DOHH2 (cell line): ENCODE data around the gene AGBL1.

Experiments
- H3F3A ChIP-seq: fragments of 200-600 bp; sonication (generic), shearing (Covaris generic); 2 replicates; pipeline ENCODE4 v1.6.0; 2016; ENCODE audit warnings: antibody characterized with exemption, mild to moderate bottlenecking; ENCODE audit not compliant: control insufficient read depth, insufficient read depth
- H3K27ac ChIP-seq: fragments of 200-600 bp; sonication (generic); 2 replicates; pipeline ENCODE4 v1.5.1; 2014; ENCODE audit warnings: low read depth, mild to moderate bottlenecking, low read length, moderate library complexity
- H3K27me3 ChIP-seq: fragments of 200-600 bp; sonication (generic); 2 replicates; pipeline ENCODE4 v1.6.1; 2014; ENCODE audit warnings: mild to moderate bottlenecking, low read length, mixed read lengths; ENCODE audit not compliant: control insufficient read depth
- H3K36me3 ChIP-seq: fragments of 200-600 bp; sonication (generic); 2 replicates; pipeline ENCODE4 v1.6.1; 2014; ENCODE audit warnings: mild to moderate bottlenecking, low read length, moderate library complexity, mixed read lengths; ENCODE audit not compliant: control insufficient read depth
- H3K4me1 ChIP-seq: fragments of 200-600 bp; sonication (generic); 2 replicates; pipeline ENCODE4 v1.6.1; 2014; ENCODE audit warnings: mild to moderate bottlenecking, low read length, mixed read lengths; ENCODE audit not compliant: control insufficient read depth
- H3K4me2 ChIP-seq: fragments of 200-600 bp; sonication (generic); 2 replicates; pipeline ENCODE4 v1.6.0; 2014; ENCODE audit warnings: mild to moderate bottlenecking, low read length, moderate library complexity
- H3K4me3 ChIP-seq: fragments of 200-600 bp; sonication (generic); 2 replicates; pipeline ENCODE4 v1.5.1; 2014; ENCODE audit warnings: mild to moderate bottlenecking, low read length, mixed read lengths
- H3K79me2 ChIP-seq: fragments of 200-600 bp; sonication (generic); 2 replicates; pipeline ENCODE4 v1.6.1; 2014; ENCODE audit warnings: mild to moderate bottlenecking, low read length, mixed read lengths; ENCODE audit not compliant: control insufficient read depth
- H3K9me2 ChIP-seq: fragments of 200-600 bp; sonication (generic); replicated peaks from 2 replicates; pipeline ENCODE4 v1.6.1; 2014; ENCODE audit warnings: mild to moderate bottlenecking, low read length, mixed read lengths; ENCODE audit not compliant: control insufficient read depth
- H3K9me3 ChIP-seq: fragments of 200-600 bp; sonication (generic); 2 replicates; pipeline ENCODE4 v1.6.1; 2014; ENCODE audit warnings: antibody characterized with exemption, low read length, mixed read lengths; ENCODE audit not compliant: control insufficient read depth, insufficient read depth
- H4K20me1 ChIP-seq: fragments of 200-600 bp; sonication (generic); 2 replicates; pipeline ENCODE4 v1.6.0; 2014; ENCODE audit warnings: low read depth, mild to moderate bottlenecking, antibody characterized with exemption, low read length, moderate library complexity; ENCODE audit not compliant: control insufficient read depth, insufficient read depth
- CTCF ChIP-seq: fragments of 200-600 bp; sonication (generic); IDR thresholded peaks from one replicate; pipeline ENCODE4 v1.5.1; 2014; ENCODE audit warnings: antibody characterized with exemption, mild to moderate bottlenecking, low read depth, low read length; ENCODE audit not compliant: poor library complexity, severe bottlenecking
- EZH2phosphoT487 ChIP-seq: fragments of 200-600 bp; sonication (generic); IDR thresholded peaks from 2 replicates; pipeline ENCODE4 v1.6.1; 2017; ENCODE audit warnings: borderline replicate concordance, mild to moderate bottlenecking, antibody characterized with exemption, low read length, moderate library complexity, mixed read lengths

Gene AGBL1

GRCh38 chr15:86157606-86158293, 78.1 kb downstream of the AGBL1 start:
- no peaks in the 10 kb centered on the region for H3K9me3 ChIP-seq
- no peak overlapping the region for H3K4me2 ChIP-seq
- H3K9me2 ChIP-seq, result no peaks in the 10 kb centered on the region
- no peaks in the 10 kb centered on the region for H3K36me3 ChIP-seq
- no peaks in the 10 kb centered on the region for H3K4me1 ChIP-seq
- no peaks in the 10 kb centered on the region for H3K27me3 ChIP-seq
- TF ChIP-seq CTCF (no peak), EZH2phosphoT487 (no peak)
- no peak overlapping the region for H3K27ac ChIP-seq
- H3K79me2 ChIP-seq, result no peaks in the 10 kb centered on the region
- no peak overlapping the region for H3K4me3 ChIP-seq
- no peaks in the 10 kb centered on the region for H4K20me1 ChIP-seq
- no peaks in the 10 kb centered on the region for H3F3A ChIP-seq

- no peaks in the 10 kb centered on the region for H3K9me2 ChIP-seq
- no peaks in the 10 kb centered on the region for H3K36me3 ChIP-seq
- no peaks in the 10 kb centered on the region for H3K27me3 ChIP-seq
- H3K27ac ChIP-seq, result no peak overlapping the region
- H3F3A ChIP-seq, result no peaks in the 10 kb centered on the region
- no peaks in the 10 kb centered on the region for H3K4me1 ChIP-seq
- H4K20me1 ChIP-seq, result no peaks in the 10 kb centered on the region
- H3K9me3 ChIP-seq, result no peaks in the 10 kb centered on the region
- TF ChIP-seq EZH2phosphoT487 (no peak), CTCF (no peak)
- H3K4me3 ChIP-seq, result no peak overlapping the region
- no peaks in the 10 kb centered on the region for H3K79me2 ChIP-seq
- no peak overlapping the region for H3K4me2 ChIP-seq
Measured at GRCh38 chr15:86159468-86159867, 79.8 kb downstream of the AGBL1 start.

GRCh38 chr15:86161250-86161649, 81.6 kb downstream of the AGBL1 start:
- no peak overlapping the region for H3K4me2 ChIP-seq
- H3K4me1 ChIP-seq, result no peaks in the 10 kb centered on the region
- no peaks in the 10 kb centered on the region for H3K36me3 ChIP-seq
- H3K9me3 ChIP-seq, result no peaks in the 10 kb centered on the region
- H3K27me3 ChIP-seq, result no peaks in the 10 kb centered on the region
- TF ChIP-seq EZH2phosphoT487 (no peak), CTCF (no peak)
- no peaks in the 10 kb centered on the region for H4K20me1 ChIP-seq
- H3F3A ChIP-seq, result no peaks in the 10 kb centered on the region
- H3K9me2 ChIP-seq, result no peaks in the 10 kb centered on the region
- no peak overlapping the region for H3K27ac ChIP-seq
- H3K79me2 ChIP-seq, result no peaks in the 10 kb centered on the region
- no peak overlapping the region for H3K4me3 ChIP-seq
